ENCODE results near the gene TTN. TPM values are rescaled to one million over a fixed set of nuclear protein-coding genes. Genes with fewer than 3 reads are reported as not detected.

TTN gene
- total and polyA plus RNA-seq, 2 of the 4 experiments (the other 2 are of a cell fraction), result 0.02 to 0.18 TPM

- H3K4me1 ChIP-seq (ENCODE audit: control insufficient read depth, insufficient read depth, low read length), result no peaks in the 10 kb centered on the region; the same call in 1 of the 2 replicates
- intact Hi-C loops (cut with micrococcal nuclease) (no loop called here), dilution Hi-C loops (cut with HindIII; ENCODE audit: low sequenced_read_pairs, unreplicated experiment) (no loop called here), in situ Hi-C loops (cut with MboI; ENCODE audit: low sequenced_read_pairs) (no loop called here)
- ATAC-seq (ENCODE audit: low read depth) (no peak), DNase-seq (no peak)
- no peaks in the 10 kb centered on the region for H3K9me3 ChIP-seq (ENCODE audit: control insufficient read depth, insufficient read depth, low read length)
- H3K4ac ChIP-seq (ENCODE audit: low read depth, low read length), result no peak overlapping the region
- H2BK15ac ChIP-seq (ENCODE audit: low read depth, low read length), result no peak overlapping the region
- H4K5ac ChIP-seq (ENCODE audit: low read depth, low read length), result no peak overlapping the region
- H3K23ac ChIP-seq (ENCODE audit: low read depth, low read length), result no peak overlapping the region
- H2BK20ac ChIP-seq (ENCODE audit: low read depth, low read length), result no peak overlapping the region
- BruUV-seq (replicated peaks), result no TSS peak
- H2AFZ ChIP-seq (replicated peaks; ENCODE audit: low read length, poor library complexity), result no peak overlapping the region
- H3K36me3 ChIP-seq (ENCODE audit: control insufficient read depth, insufficient read depth, low read length), result no peaks in the 10 kb centered on the region
- no peak overlapping the region for H3K56ac ChIP-seq (ENCODE audit: extremely low read depth, insufficient read depth, low read length)
- no peak overlapping the region for H2BK120ac ChIP-seq (ENCODE audit: low read depth, low read length)
- TF ChIP-seq SMC3 (IDR thresholded peaks at IDR 0.05; ENCODE audit: low read depth, low read length) (no peak), RCOR1 (IDR thresholded peaks at IDR 0.05; ENCODE audit: insufficient replicate concordance, low read length) (no peak), MXI1 (IDR thresholded peaks at IDR 0.05; ENCODE audit: borderline replicate concordance, low read depth, low read length) (no peak)
- no peaks in the 10 kb centered on the region for H3K9me1 ChIP-seq (ENCODE audit: insufficient read depth, low read length)
- H3K9ac ChIP-seq (ENCODE audit: low read depth, low read length), result no peak overlapping the region
- H3K14ac ChIP-seq (replicated peaks; ENCODE audit: low read depth, low read length), result no peak overlapping the region
- no peaks in the 10 kb centered on the region for H4K20me1 ChIP-seq (ENCODE audit: insufficient read depth, low read length)
- no CpG with 5 or more reads among the region's 1 CpG for WGBS, 2 experiments (ENCODE audit: extremely low coverage in 2 of 2, insufficient read length in 1 of 2)
- POLR2A ChIA-PET (ENCODE audit: unreplicated experiment), result no interaction called here
- no peak overlapping the region for H2AK9ac ChIP-seq (replicated peaks; ENCODE audit: low read depth, low read length, poor library complexity)
- H3K4me2 ChIP-seq (ENCODE audit: low read depth, low read length), result no peak overlapping the region
- no peaks in the 10 kb centered on the region for H3K27me3 ChIP-seq (ENCODE audit: control insufficient read depth, insufficient read depth, low read length)
- H4K8ac ChIP-seq (ENCODE audit: low read depth in 2 of 2, low read length in 2 of 2), result no peak overlapping the region
- CTCF ChIA-PET, result no interaction called here
- H2BK5ac ChIP-seq (ENCODE audit: low read depth, low read length, poor library complexity, severe bottlenecking), result no peak overlapping the region
- H3K18ac ChIP-seq (ENCODE audit: low read depth, low read length), result no peak overlapping the region
- no peak overlapping the region for H2AK5ac ChIP-seq (ENCODE audit: low read depth, low read length)
- no peak overlapping the region for H4K91ac ChIP-seq (ENCODE audit: insufficient read depth, low read depth, low read length)
- H3K4me3 ChIP-seq (ENCODE audit: insufficient read depth, low read depth, low read length), result no peak overlapping the region
- H3K27ac ChIP-seq (ENCODE audit: insufficient read depth, low read length), result no peak overlapping the region
- no peaks in the 10 kb centered on the region for H3K79me1 ChIP-seq (ENCODE audit: low read depth in 1 of 2, low read length in 2 of 2)
Observed at GRCh38 chr2:178843697-178844096, 36.5 kb upstream of the TTN start.

Measured in IMR-90 (cell line).